Loucy (cell line): ENCODE data around the gene GFY.

Source experiments
- H2AFZ ChIP-seq: fragments of 200-600 bp; sonication (generic); 2 replicates; pipeline ENCODE4 v1.6.0; 2016; ENCODE audit warnings: antibody characterized with exemption, mild to moderate bottlenecking, low read length, moderate library complexity
- H3F3A ChIP-seq: fragments of 200-600 bp; 2 replicates; pipeline ENCODE4 v1.6.0; 2016; ENCODE audit warnings: antibody characterized with exemption, low read depth, mild to moderate bottlenecking
- H3K27me3 ChIP-seq: fragments of 200-600 bp; sonication (generic); 2 replicates; pipeline ENCODE4 v1.6.1; 2014; ENCODE audit warnings: low read length, mild to moderate bottlenecking; ENCODE audit not compliant: insufficient read depth, poor library complexity, severe bottlenecking
- H3K36me3 ChIP-seq: fragments of 200-600 bp; sonication (generic); 2 replicates; pipeline ENCODE4 v1.6.1; 2016; ENCODE audit warnings: low read length; ENCODE audit not compliant: insufficient read depth
- H3K4me1 ChIP-seq: fragments of 200-600 bp; sonication (generic); 2 replicates; pipeline ENCODE4 v1.5.1; 2014; ENCODE audit warnings: low read length, mild to moderate bottlenecking; ENCODE audit not compliant: insufficient read depth, poor library complexity, severe bottlenecking
- H3K4me2 ChIP-seq: fragments of 200-600 bp; sonication (generic); 2 replicates; pipeline ENCODE4 v1.6.0; 2014; ENCODE audit warnings: antibody characterized with exemption, low read length, low read depth, mild to moderate bottlenecking; ENCODE audit not compliant: poor library complexity, severe bottlenecking
- H3K4me3 ChIP-seq: fragments of 200-600 bp; sonication (generic); 2 replicates; pipeline ENCODE4 v1.5.1; 2014; ENCODE audit warnings: low read length, mild to moderate bottlenecking, mixed read lengths; ENCODE audit not compliant: poor library complexity, severe bottlenecking
- H3K79me2 ChIP-seq: fragments of 200-600 bp; sonication (generic); 2 replicates; pipeline ENCODE4 v1.6.1; 2014; ENCODE audit warnings: low read length; ENCODE audit not compliant: insufficient read depth
- H3K9ac ChIP-seq: fragments of 200-600 bp; sonication (generic); 2 replicates; pipeline ENCODE4 v1.6.0; 2014; ENCODE audit warnings: mild to moderate bottlenecking, low read depth, low read length, moderate library complexity; ENCODE audit not compliant: poor library complexity, severe bottlenecking
- H3K9me2 ChIP-seq: fragments of 200-600 bp; sonication (generic); replicated peaks from 2 replicates; pipeline ENCODE4 v1.6.1; 2016; ENCODE audit warnings: low read depth, low read length, mixed read lengths
- H3K9me3 ChIP-seq: fragments of 200-600 bp; sonication (generic); 2 replicates; pipeline ENCODE4 v1.6.1; 2014; ENCODE audit warnings: mild to moderate bottlenecking, antibody characterized with exemption, low read length, low read depth; ENCODE audit not compliant: insufficient read depth
- H4K20me1 ChIP-seq: fragments of 200-600 bp; sonication (generic); 2 replicates; pipeline ENCODE4 v1.6.0; 2014; ENCODE audit warnings: antibody characterized with exemption, low read length, mild to moderate bottlenecking; ENCODE audit not compliant: insufficient read depth, poor library complexity, severe bottlenecking
- EZH2phosphoT487 ChIP-seq: fragments of 200-600 bp; IDR thresholded peaks from 2 replicates; pipeline ENCODE4 v1.6.1; 2018; ENCODE audit warnings: antibody characterized with exemption, mild to moderate bottlenecking, moderate library complexity, borderline replicate concordance
- TF ChIP-seq, protein P1 (sequence below): fragments of 200-600 bp; sonication (generic); conservative IDR thresholded peaks from 2 replicates; pipeline ENCODE4 v1.5.1; 2014; ENCODE audit warnings: mild to moderate bottlenecking, antibody characterized with exemption, low read length

Gene GFY

DNA sequence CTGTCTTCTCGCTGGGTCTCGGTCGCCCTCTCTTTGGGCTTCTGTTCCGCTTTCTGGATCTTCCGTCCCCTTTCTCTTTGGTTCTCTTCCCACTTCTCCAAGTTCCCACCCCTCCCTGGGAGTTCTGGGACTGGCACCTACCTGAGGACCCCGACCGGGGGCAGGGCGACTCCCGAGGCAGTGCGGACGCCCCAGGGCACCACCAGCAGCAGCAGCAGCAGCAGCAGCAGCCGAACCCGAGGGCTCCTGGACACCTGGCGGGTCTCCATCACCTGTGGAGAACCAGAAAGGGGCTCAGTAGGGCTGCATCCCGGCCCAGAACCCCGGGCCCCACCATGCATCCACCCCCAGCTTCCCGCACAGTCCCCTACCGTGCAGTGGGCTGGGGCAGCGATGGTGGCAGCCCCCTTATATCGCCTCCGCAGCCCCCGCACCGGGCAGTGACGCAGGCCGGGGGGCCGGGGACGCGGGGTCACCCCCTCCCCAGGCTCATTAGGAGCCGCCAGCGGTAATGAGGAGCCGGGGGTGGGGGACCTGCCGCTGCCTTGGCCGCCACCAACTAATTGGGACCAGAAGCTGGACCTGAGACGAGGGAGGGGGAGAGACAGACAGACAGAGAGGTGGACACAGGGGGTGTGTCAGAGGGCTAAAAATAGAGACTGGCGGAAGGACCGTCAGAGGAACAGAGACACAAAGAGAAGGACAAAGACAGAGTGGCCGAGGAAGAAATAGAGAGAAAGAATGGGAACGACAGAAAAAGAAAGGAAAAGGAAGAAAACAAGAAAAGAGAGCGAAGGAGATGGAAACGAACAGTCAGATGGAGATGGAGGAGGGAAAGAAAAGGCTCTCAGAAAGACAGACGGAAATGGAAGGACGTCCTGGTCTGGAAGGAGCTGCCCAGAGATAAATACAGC lies 1.9 kb upstream of the GFY start, which contains the start of gene PTH2:
Gene PTH2, minus strand, starts transcription at position 371 of the 914 bp plus-strand sequence. Its CDS starts 102 bp downstream, at position 269.
- H3K9me3 ChIP-seq: no peaks in the 10 kb centered on the region
- no peak for TF ChIP-seq EZH2phosphoT487
- TF ChIP-seq, protein P1, sequence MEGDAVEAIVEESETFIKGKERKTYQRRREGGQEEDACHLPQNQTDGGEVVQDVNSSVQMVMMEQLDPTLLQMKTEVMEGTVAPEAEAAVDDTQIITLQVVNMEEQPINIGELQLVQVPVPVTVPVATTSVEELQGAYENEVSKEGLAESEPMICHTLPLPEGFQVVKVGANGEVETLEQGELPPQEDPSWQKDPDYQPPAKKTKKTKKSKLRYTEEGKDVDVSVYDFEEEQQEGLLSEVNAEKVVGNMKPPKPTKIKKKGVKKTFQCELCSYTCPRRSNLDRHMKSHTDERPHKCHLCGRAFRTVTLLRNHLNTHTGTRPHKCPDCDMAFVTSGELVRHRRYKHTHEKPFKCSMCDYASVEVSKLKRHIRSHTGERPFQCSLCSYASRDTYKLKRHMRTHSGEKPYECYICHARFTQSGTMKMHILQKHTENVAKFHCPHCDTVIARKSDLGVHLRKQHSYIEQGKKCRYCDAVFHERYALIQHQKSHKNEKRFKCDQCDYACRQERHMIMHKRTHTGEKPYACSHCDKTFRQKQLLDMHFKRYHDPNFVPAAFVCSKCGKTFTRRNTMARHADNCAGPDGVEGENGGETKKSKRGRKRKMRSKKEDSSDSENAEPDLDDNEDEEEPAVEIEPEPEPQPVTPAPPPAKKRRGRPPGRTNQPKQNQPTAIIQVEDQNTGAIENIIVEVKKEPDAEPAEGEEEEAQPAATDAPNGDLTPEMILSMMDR: no peak
- no peaks in the 10 kb centered on the region for H4K20me1 ChIP-seq
- H3K9ac ChIP-seq: peak within 1 kb of the TSS; percentile 50
- H3K4me2 ChIP-seq: peak within 1 kb of the TSS; percentile 68
- no peaks in the 10 kb centered on the region for H3K36me3 ChIP-seq
- H2AFZ ChIP-seq: peak within 1 kb of the TSS; percentile 40
- no peaks in the 10 kb centered on the region for H3K79me2 ChIP-seq
- no peaks in the 10 kb centered on the region for H3F3A ChIP-seq
- peaks cover 37% of the 10 kb centered on the region for H3K4me1 ChIP-seq
- no peaks in the 10 kb centered on the region for H3K27me3 ChIP-seq
- H3K4me3 ChIP-seq: peak within 1 kb of the TSS; percentile 50
- H3K9me2 ChIP-seq: no peaks in the 10 kb centered on the region

DNA sequence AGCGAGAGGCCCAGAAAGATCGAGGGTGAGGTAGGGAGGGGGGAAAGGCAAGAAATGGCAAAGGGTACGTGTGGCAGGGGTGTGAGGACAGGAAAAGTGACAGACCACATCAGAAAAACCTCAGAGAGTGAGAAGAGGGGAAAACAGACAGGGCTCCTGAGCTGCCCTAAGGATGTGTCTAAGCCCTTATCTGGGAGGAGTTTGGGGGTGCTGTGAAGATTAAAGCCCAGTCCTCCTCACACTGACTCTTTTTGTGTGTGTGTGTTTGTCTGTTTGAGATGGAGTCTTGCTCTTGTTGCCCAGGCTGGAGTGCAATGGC lies 1.2 kb upstream of the GFY start:
- H4K20me1 ChIP-seq: no peaks in the 10 kb centered on the region
- H3K79me2 ChIP-seq: no peaks in the 10 kb centered on the region
- no peaks in the 10 kb centered on the region for H3F3A ChIP-seq
- H3K9me3 ChIP-seq: no peaks in the 10 kb centered on the region
- H3K9me2 ChIP-seq: no peaks in the 10 kb centered on the region
- peak overlapping the region; percentile 40 for H2AFZ ChIP-seq
- H3K36me3 ChIP-seq: no peaks in the 10 kb centered on the region
- H3K4me2 ChIP-seq: peak overlapping the region; percentile 68
- no peaks in the 10 kb centered on the region for H3K27me3 ChIP-seq
- H3K9ac ChIP-seq: peak overlapping the region; percentile 50
- peak overlapping the region; percentile 50 for H3K4me3 ChIP-seq
- no peak for TF ChIP-seq EZH2phosphoT487
- TF ChIP-seq, protein P1: no peak
- peaks cover 37% of the 10 kb centered on the region for H3K4me1 ChIP-seq

DNA sequence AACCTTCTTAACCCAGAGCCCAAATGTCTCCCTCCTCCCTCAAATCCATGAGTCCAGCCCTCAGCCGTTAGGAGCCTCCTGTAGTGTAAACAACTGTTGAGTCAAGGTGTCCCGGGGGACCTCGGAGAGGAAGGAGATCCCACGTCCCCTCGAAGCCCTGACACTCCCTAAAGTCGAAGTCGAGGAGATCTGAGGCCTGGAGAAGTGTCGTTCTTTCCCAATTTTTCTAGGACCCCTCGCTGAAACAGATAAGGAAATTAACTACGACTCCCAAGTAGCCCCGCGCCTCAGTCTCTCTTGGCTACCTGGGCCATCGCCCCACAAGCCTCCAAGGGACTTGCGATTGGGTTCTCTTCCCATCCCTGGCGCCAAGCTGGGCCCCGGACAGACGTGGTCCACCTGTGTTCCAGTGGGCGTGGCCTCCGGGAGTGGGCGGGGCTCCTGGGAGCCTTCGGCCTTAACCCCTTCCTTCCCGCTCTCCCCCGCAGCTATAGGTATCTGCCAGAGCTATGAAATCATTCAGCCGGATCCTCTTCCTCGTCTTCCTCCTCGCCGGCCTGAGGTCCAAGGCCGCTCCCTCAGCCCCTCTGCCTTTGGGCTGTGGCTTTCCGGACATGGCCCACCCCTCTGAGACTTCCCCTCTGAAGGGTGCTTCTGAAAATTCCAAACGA lies 869 bp downstream of the GFY start:
- no peaks in the 10 kb centered on the region for H3K27me3 ChIP-seq
- TF ChIP-seq EZH2phosphoT487: no peak
- TF ChIP-seq, protein P1: no peak
- no peak overlapping the region for H3K4me2 ChIP-seq
- no peaks in the 10 kb centered on the region for H3K9me3 ChIP-seq
- H3F3A ChIP-seq: no peaks in the 10 kb centered on the region
- H3K9ac ChIP-seq: no peak overlapping the region
- H2AFZ ChIP-seq: no peak overlapping the region
- no peak overlapping the region for H3K4me3 ChIP-seq
- peaks cover 35% of the 10 kb centered on the region for H3K4me1 ChIP-seq
- H4K20me1 ChIP-seq: no peaks in the 10 kb centered on the region
- H3K9me2 ChIP-seq: no peaks in the 10 kb centered on the region
- H3K36me3 ChIP-seq: no peaks in the 10 kb centered on the region
- no peaks in the 10 kb centered on the region for H3K79me2 ChIP-seq
